Measurements from ENCODE around the gene ATP8A1. TPM values are rescaled to one million over a fixed set of nuclear protein-coding genes. Genes with fewer than 3 reads are reported as not detected.
A peak's percentile ranks its signal among the peaks of the same experiment; 100 is the strongest.

The ATP8A1 gene
- total and polyA plus RNA-seq, 2 of the 4 experiments (the other 2 are of a cell fraction), result 0.12 to 0.36 TPM

GRCh38 chr4:42416017-42416416 is 240.9 kb downstream of the ATP8A1 start:
- ATAC-seq (ENCODE audit: low read depth) (no peak), DNase-seq (no peak)
- WGBS, 2 experiments (ENCODE audit: extremely low coverage in 2 of 2, insufficient read length in 1 of 2), result no CpG with 5 or more reads among the region's 3 CpGs
- Histone ChIP-seq H2AK5ac (ENCODE audit: low read depth, low read length) (peak overlapping the region; percentile 43; the same call in 1 of the 2 replicates), H3K4me1 (ENCODE audit: control insufficient read depth, insufficient read depth, low read length) (peaks cover 9% of the 10 kb centered on the region), H3K9me1 (ENCODE audit: insufficient read depth, low read length) (peaks cover 7% of the 10 kb centered on the region), H3K4me2 (ENCODE audit: low read depth, low read length) (no peak overlapping the region), H3K4ac (ENCODE audit: low read depth, low read length) (peak overlapping the region; percentile 69; the same call in 1 of the 2 replicates), H2BK15ac (ENCODE audit: low read depth, low read length) (peak overlapping the region; percentile 94; the same call in 2 of the 3 replicates), H2AK9ac (replicated peaks; ENCODE audit: low read depth, low read length, poor library complexity) (no peak overlapping the region), H3K27me3 (ENCODE audit: control insufficient read depth, insufficient read depth, low read length) (no peaks in the 10 kb centered on the region), H3K18ac (ENCODE audit: low read depth, low read length) (peak overlapping the region; percentile 88), H3K9me3 (ENCODE audit: control insufficient read depth, insufficient read depth, low read length) (no peaks in the 10 kb centered on the region), H2BK120ac (ENCODE audit: low read depth, low read length) (peak overlapping the region; percentile 65), H4K91ac (ENCODE audit: insufficient read depth, low read depth, low read length) (peak overlapping the region; percentile 87), H3K4me3 (ENCODE audit: insufficient read depth, low read depth, low read length) (no peak overlapping the region), H4K8ac (ENCODE audit: low read depth in 2 of 2, low read length in 2 of 2) (peak overlapping the region in 1 of 2 experiments; percentile 9; a peak in 2 of 4 replicates), H3K36me3 (ENCODE audit: control insufficient read depth, insufficient read depth, low read length) (no peaks in the 10 kb centered on the region), H3K56ac (ENCODE audit: extremely low read depth, insufficient read depth, low read length) (no peak overlapping the region), H3K27ac (ENCODE audit: insufficient read depth, low read length) (peak overlapping the region; percentile 55; the same call in 1 of the 2 replicates), H3K79me1 (ENCODE audit: low read depth in 1 of 2, low read length in 2 of 2) (no peaks in the 10 kb centered on the region), H2BK5ac (ENCODE audit: low read depth, low read length, poor library complexity, severe bottlenecking) (peak overlapping the region; percentile 30), H4K5ac (ENCODE audit: low read depth, low read length) (peak overlapping the region; percentile 5; the same call in 1 of the 2 replicates), H2AFZ (replicated peaks; ENCODE audit: low read length, poor library complexity) (no peak overlapping the region), H3K23ac (ENCODE audit: low read depth, low read length) (no peak overlapping the region), H4K20me1 (ENCODE audit: insufficient read depth, low read length) (no peaks in the 10 kb centered on the region), H3K14ac (replicated peaks; ENCODE audit: low read depth, low read length) (peak overlapping the region; percentile 14; the same call in 1 of the 2 replicates), H3K9ac (ENCODE audit: low read depth, low read length) (no peak overlapping the region), H2BK20ac (ENCODE audit: low read depth, low read length) (peak overlapping the region; percentile 70)
- POLR2A ChIA-PET (ENCODE audit: unreplicated experiment), result interaction anchor here (0.5 kb wide), 1 partner anchor 36 kb away, joined by 3 read pairs; no protein-coding TSS in a partner anchor
- CTCF ChIA-PET, result interaction anchor here (0.8 to 1.0 kb wide), 2 partner anchors 95 to 263 kb away, joined by 3 to 4 read pairs; no protein-coding TSS in a partner anchor
- in situ Hi-C loops (cut with MboI; ENCODE audit: low sequenced_read_pairs), result no loop called here
- dilution Hi-C loops (cut with HindIII; ENCODE audit: low sequenced_read_pairs, unreplicated experiment), result no loop called here
- TF ChIP-seq NFE2L2 (IDR thresholded peaks at IDR 0.05; ENCODE audit: low read depth, low read length), result no peak
- no peak for TF ChIP-seq RCOR1 (IDR thresholded peaks at IDR 0.05; ENCODE audit: insufficient replicate concordance, low read length)
- no peak for TF ChIP-seq ELK1 (IDR thresholded peaks at IDR 0.05; ENCODE audit: borderline replicate concordance, low read depth, low read length)
- TF ChIP-seq USF2 (IDR thresholded peaks at IDR 0.05; ENCODE audit: low read depth, low read length), result no peak
- intact Hi-C loops (cut with micrococcal nuclease), result loop anchor here (10.0 kb wide), 1 partner anchor 69 kb away; no protein-coding TSS in a partner anchor
- no TSS peak for BruUV-seq (replicated peaks)

Data from IMR-90 (cell line).